Ovary (tissue), 9 donors: ENCODE data around the gene CACNA1C. TPM values are rescaled to one million over a fixed set of nuclear protein-coding genes. Genes with fewer than 3 reads are reported as not detected.

Experiments
- DNase-seq, 5 donors: peaks; one replicate each; pipeline ENCODE4 v3.0.0-alpha.2; 2019 to 2020
- H3K27ac ChIP-seq, 2 donors: fragments of 200-600 bp; one replicate each; pipeline versions ENCODE4 v1.5.1 to v1.8.0; 2019 to 2022
- H3K27me3 ChIP-seq: fragments of 200-600 bp; one replicate; pipeline ENCODE4 v1.8.0; 2022
- H3K36me3 ChIP-seq: fragments of 200-600 bp; sonication (generic); one replicate; pipeline ENCODE4 v1.5.1; 2019
- H3K4me1 ChIP-seq: one replicate; pipeline ENCODE4 v1.8.1; 2013; ENCODE audit warnings: mild to moderate bottlenecking, moderate library complexity; ENCODE audit not compliant: insufficient read depth
- H3K4me3 ChIP-seq: fragments of 200-600 bp; sonication (generic); one replicate; pipeline ENCODE4 v1.5.1; 2017
- H3K9me3 ChIP-seq, 2 donors: fragments of 200-600 bp in 1 of 2; sonication (generic) in 1 of 2; one replicate each; pipeline versions ENCODE4 v1.5.1 to v1.8.1; 2013 to 2019; ENCODE audit warnings: mild to moderate bottlenecking in 1 of 2, moderate library complexity in 1 of 2
- CTCF ChIP-seq, 3 donors: fragments of 450-650 bp in 2 of 3; fragments of 200-600 bp in 1 of 3; IDR thresholded peaks; one replicate each; pipeline versions ENCODE4 v1.5.1 to v1.8.0; 2016 to 2022; ENCODE audit warnings: antibody characterized with exemption in 3 of 3, mild to moderate bottlenecking in 1 of 3
- EP300 ChIP-seq: sonication (generic); formaldehyde crosslinking; IDR thresholded peaks from one replicate; pipeline ENCODE4 v1.6.1; 2017; ENCODE audit warnings: antibody characterized with exemption
- POLR2A ChIP-seq: fragments of 450-650 bp; IDR thresholded peaks from one replicate; pipeline ENCODE4 v1.6.1; 2017; ENCODE audit warnings: antibody characterized with exemption, mild to moderate bottlenecking, moderate library complexity
- WGBS, 3 donors: extraction: QIAGEN DNeasy Blood & Tissue Kit in 1 of 3; methylation state at CpG; one replicate each; pipeline versions ENCODE4 v1.1.5 to v1.1.7; 2013 to 2017; 5-methylcytosine and 5-hydroxymethylcytosine counted together
- intact Hi-C, 4 donors: fragments of 100-400 bp; cut with DNase I; formaldehyde crosslinking; loops; one replicate each; pipeline versions ENCODE4 v1.11.0 to v1.15.1; 2022 to 2023
- polyA plus RNA-seq, 2 donors: library from polyadenylated mRNA; stranded (reverse); fragments of 200-250 nt in 1 of 2; fragments of 350-450 nt in 1 of 2; fragmentation: Illumina TruSeq in 1 of 2; extraction: RNeasy Lipid Tissue Mini Kit (QIAGEN cat#74804) in 1 of 2; gene quantifications; one replicate each; pipeline ENCODE4 v1.2.3, GENCODE V29; 2013 to 2014
- total RNA-seq, 7 donors: library from RNA; depleted of rRNA in 2 of 7; stranded (reverse); fragments of >200 nt in 2 of 7; fragmentation: NEBNext Ultra II Directional in 3 of 7; extraction: Animal tissue kit (Norgen Biotek cat#: 25700) in 3 of 7; gene quantifications; one replicate each; pipeline versions ENCODE4 v1.1.0 to v1.2.4, GENCODE V29; 2016 to 2023
- donor health status: DM: no; HTN: no; CAD: no; lungs with moderate emphysema.
- donor health status: DM: no; HTN: no; CAD: no.
- donor health status: Bipolar disorder and iron deficiency.
- donor health status: DM: yes; HTN: yes; CAD: no.
- donor health status: DM: no; HTN: no; CAD: no.
- donor health status: DM: yes; HTN: yes; CAD: no.

Gene CACNA1C
- total and polyA plus RNA-seq, 9 donors, result 2.2 to 8.3 (median 3.7) TPM

DNA sequence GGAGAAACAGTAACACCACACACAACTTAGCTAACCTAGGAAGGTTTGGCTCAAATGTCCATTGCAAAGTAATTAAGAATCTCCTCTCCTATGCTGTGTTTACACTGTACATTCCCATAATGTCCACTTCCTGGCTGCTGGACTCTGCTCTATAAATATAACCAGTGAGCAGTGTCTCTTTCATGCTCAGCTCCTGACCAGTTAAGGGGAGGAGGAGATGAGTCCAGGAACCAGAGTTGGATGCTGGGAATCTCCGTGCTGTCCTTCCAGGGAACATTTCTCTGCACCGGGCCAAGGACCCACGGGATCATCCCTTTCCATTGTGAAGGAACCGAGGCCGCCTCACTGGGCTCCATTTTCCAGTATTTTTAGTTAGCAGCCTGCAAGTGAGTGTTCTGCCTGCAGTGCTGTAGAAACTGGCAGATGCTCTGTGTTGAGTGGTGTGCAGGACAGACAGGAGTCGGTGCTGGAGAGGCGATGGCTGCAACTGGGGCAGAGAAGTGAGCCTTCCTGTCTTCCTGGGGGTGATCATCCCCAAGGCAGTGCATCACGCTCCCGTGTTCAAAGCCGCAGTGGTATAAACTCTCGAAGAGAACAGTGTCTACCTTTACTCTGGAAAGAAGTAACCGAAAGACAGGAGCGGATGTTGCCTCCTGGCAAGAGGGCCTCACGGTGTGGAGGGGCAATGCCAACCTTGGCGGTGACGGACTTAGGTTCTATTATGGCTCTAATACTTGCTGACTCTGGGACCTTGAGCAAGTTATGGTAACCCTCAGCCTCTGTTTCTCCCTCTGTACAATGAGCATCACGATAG, 195.5 kb downstream of the CACNA1C start:
- intact Hi-C loops, result no loop called here
- 68 to 79% (median 75%) methylated on average over 17 of the region's 17 CpGs for WGBS, 3 donors
- H3K36me3 ChIP-seq, result no peaks in the 10 kb centered on the region
- H3K27ac ChIP-seq, result no peak overlapping the region
- H3K27me3 ChIP-seq, result no peaks in the 10 kb centered on the region
- TF ChIP-seq POLR2A (no peak), EP300 (no peak), CTCF (IDR thresholded peaks at IDR 0.05) (no peak)
- no peak overlapping the region for H3K4me3 ChIP-seq
- no peak for DNase-seq
- H3K9me3 ChIP-seq, result no peaks in the 10 kb centered on the region
- no peaks in the 10 kb centered on the region for H3K4me1 ChIP-seq

DNA sequence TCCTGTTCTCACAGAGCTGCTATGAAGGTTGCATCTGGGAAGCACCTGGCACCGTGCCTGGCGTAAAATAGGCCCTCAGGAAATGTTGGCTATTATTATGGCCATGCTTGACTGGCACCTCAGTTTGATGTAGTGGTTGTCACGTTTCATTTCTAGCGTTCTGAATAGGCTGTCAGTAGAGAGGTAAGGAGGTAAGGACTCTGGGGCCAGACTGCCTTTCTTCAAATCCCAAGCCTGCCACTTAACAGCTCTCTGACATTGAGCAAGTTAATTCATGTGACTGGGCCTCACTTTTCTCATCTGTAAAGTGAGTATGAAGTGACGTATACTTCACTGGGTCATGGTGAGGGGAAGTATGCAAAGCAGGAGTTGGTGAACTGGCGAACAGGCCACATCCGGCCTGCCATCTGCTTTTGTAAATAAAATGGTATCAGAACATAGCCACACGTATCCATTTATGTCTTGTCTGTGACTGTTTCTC, 196.2 kb downstream of the CACNA1C start:
- Histone ChIP-seq H3K27ac (no peak overlapping the region), H3K36me3 (no peaks in the 10 kb centered on the region), H3K4me1 (no peaks in the 10 kb centered on the region), H3K27me3 (no peaks in the 10 kb centered on the region), H3K9me3 (no peaks in the 10 kb centered on the region), H3K4me3 (no peak overlapping the region)
- WGBS, 3 donors, result 87 to 90% (median 88%) methylated on average over 8 of the region's 8 CpGs
- no peak for DNase-seq
- TF ChIP-seq EP300, result no peak
- TF ChIP-seq CTCF (IDR thresholded peaks at IDR 0.05), result no peak
- no peak for TF ChIP-seq POLR2A
- intact Hi-C loops, result no loop called here

- intact Hi-C loops, result no loop called here
- Histone ChIP-seq H3K9me3 (no peaks in the 10 kb centered on the region), H3K27ac (no peak overlapping the region), H3K4me1 (no peaks in the 10 kb centered on the region), H3K36me3 (no peaks in the 10 kb centered on the region), H3K4me3 (no peak overlapping the region), H3K27me3 (no peaks in the 10 kb centered on the region)
- TF ChIP-seq POLR2A (no peak), CTCF (IDR thresholded peaks at IDR 0.05) (no peak), EP300 (no peak)
- DNase-seq, result no peak
- WGBS, 3 donors, result 69 to 90% (median 83%) methylated on average over 5 of the region's 5 CpGs
These were observed 198.0 kb downstream of the CACNA1C start for GRCh38 chr12:2250797-2251196.

DNA sequence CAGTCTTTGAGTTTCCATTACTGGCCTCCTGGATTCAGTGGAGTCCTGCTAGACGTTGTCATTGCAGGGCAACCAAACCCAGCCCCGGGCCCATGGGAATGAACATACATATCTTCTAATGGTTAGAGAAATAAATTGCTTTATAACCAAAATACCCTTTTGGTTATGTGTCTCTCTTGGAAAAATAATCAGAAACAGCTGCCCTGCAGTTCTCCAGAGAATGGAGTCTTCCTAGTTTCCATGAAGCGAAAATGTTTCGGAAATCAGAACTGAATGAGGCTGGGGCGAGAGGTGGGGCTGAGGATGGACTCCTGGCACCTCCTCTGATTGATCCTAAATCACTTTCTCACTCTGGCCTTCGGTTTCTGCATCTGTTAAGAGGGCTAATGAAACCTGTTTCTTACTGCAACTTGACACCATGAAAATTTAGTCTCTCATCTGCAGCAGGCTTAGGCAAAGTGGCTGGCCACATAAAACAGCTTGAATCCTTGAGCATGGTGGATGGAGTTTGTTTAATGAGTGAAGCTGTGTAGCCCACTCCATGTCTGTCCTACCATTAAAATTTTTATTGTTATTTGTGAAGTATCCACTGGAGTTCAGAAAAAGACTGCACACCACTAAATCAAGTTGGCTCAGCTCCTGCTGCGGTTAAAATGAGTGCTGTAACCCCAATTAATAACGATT, 198.9 kb downstream of the CACNA1C start:
- Histone ChIP-seq H3K27me3 (no peaks in the 10 kb centered on the region), H3K4me3 (no peak overlapping the region), H3K36me3 (no peaks in the 10 kb centered on the region), H3K4me1 (no peaks in the 10 kb centered on the region), H3K9me3 (no peaks in the 10 kb centered on the region), H3K27ac (no peak overlapping the region)
- no peak for TF ChIP-seq EP300
- TF ChIP-seq CTCF (IDR thresholded peaks at IDR 0.05), result no peak
- TF ChIP-seq POLR2A, result no peak
- DNase-seq, result no peak
- intact Hi-C loops, result no loop called here
- 78 to 85% (median 81%) methylated on average over 8 of the region's 8 CpGs for WGBS, 3 donors
